EH (cell line): ENCODE measurements around the gene ATP6V0C.

Source experiments
- DNase-seq: peaks from one replicate; pipeline ENCODE4 v3.0.0-alpha.2; 2015; ENCODE audit warnings: low read depth

Gene ATP6V0C

DNA sequence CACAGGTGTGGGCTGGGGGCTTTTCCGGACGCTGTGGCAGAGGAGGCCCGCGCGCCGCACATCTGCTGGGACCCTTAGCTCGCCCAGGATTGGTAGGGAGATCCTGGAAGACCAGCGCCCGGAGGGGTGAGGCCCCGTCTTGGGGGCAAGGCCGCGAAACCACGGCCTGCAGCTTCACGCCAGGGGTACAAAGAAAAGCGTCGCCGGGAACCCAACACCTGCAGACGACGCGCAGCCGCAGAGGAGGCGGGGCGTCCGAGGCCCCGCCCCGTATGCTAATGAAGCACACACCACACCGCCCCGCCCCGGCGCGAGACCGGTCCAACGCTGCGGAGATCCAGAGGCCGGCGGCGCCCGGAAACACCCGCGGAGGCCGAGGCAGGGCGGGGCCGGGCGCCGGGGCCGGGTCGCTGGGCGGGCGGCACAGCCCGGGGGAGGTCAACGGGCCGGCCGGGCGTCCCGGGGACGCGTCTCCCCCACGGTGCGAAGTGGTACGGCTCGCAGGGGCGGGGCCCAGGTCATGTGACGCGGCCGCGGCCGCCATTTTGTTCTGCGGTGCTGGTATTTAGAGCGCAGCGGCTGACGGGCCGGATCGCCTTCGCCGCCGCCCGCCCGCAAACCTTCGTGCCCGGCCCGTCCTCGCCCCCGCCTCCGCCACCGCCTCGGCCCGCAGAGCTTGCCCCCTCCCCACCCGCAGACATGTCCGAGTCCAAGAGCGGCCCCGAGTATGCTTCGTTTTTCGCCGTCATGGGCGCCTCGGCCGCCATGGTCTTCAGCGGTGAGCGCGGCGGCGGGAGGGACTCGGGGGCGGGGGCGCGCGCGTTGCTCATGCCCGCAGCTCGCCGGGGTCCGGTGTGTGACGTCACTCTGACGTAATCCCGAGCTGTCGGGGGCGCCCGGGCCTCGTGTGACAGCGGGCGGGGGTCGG lies at the start of gene ATP6V0C:
TSS of gene ATP6V0C (plus strand) at position 548 of the 928 bp plus-strand sequence. CDS start at position 700, 152 bp downstream.
- DNase-seq, result peak; percentile 86

DNA sequence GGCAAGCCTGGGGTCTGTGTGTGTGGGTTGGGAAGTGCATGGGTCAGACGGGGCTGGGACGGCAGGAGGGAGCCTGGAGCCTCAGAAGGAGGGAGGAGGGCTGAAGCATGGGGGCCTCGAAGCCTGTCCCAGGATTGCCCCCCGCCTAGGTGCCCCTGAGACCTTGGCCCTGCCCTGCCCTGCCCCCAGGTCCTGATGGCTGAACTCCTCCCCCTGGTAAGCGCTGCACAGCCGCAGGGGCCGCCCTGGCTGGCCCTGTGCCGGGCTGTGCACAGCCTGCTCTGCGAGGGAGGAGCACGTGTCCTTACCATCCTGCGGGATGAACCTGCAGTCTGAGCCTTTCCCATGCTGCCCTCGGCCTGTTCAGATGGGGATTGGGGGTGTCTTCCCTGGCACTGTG lies 49.4 kb upstream of the ATP6V0C start:
- no peak for DNase-seq

DNA sequence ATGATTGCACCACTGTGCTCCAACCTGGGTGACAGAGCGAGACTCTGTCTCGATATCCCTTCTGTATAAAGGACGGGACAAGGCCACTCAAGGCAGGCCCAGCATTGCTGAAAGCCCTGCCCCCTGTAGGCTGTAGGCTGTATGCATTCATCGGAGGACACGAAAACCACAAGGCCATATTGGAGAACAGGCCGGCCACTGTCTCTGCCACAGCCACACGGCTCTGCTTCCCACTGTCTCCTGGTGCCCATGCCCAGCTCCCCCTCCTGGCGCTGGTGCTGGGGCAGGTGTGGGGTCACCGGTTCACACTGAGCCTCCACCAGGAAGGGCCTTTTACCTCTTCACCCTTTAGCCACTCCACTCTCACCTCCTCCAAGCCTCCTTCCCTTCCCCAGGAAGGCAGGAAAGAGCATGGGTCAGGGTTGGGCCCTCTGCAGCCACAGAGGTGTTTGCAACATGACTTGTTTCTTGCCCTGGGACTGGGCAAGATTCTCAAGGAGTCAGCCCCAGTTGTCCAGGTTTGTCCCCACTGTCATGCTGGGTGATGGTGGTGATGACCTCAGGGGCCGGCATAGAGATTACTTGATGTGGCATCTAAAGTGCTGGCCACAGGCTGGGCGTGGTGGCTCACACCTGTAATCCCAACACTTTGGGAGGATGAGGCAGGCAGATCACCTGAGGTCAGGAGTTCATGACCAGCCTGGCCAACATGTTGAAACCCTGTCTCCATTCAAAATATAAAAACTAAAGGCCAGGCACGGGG lies 47.9 kb upstream of the ATP6V0C start:
- DNase-seq, result no peak

DNA sequence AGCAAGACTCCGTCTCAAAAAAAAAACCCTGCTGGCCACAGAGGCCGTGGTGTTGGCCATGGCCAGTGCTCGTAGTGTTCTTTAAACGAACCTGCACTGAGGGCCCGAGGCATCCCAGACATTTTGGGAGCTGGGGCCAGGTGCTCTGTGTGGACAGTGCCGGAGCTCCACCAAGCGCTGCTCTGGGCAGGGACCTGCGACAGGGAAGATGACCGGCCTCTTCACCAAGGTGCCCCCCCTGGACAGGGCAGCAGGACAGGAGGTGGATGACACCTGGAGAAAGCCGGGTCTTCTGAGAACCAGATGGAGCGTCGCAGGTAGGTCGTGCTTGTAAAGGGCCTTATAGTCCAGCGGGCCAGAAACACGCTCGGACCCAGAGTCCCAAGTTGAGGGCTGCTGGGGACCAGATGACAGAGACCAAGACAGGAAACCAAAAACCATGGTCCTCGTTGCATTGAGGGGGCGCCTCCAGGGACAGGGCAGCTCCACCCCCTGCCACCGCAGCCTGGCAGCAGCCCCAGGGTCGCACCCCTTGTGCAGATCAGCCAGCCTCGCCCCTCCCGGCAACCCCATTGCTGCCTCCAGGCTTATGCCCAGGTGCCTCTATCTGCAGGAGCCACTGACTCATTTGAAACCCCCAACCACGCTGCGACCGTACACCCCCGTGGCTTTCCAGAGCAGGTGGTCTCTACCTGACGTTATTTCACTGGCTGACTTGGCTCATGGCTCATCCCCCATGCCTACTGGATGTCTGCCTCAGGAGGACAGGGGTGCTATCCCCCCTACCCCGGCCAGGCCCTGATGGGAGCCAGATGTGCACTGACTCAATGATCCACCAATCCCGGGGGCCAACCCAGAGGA lies 46.9 kb upstream of the ATP6V0C start:
- DNase-seq, result no peak

DNA sequence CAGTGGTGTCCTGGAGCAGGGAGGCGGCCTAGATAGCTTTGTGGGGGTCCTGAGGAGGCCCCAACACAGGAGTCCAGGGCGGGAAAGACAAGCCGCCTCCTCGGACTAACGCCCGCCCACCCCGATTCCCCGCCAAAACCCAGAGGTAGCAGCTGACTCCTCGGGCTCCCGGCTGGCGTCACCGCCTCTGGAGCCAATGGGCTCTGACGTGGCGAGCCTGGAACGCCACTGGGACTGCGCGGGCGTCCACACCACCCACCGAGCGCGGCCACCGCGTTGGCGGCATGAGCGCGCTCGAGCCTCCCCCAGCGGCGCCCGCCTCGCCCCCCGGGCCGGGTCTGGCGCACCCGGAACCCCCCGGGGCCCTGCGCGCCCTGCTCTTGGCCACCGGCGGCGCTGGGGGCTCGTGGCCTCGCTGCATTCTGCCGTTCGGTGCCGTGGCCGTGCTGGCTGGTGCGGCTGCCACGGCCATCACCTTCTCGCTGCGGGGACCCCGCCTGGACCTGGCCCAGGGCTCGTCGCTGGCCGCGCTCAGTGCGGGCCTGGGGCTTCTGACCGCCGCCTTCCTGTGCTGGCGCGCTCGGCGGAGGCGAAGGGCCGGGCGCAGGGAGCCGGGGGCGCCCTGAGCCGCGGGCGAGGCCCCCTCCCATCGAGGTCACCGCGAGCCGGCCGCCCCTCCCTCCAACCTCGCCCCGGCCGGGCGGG lies 46.1 kb upstream of the ATP6V0C start:
- peak; percentile 80 for DNase-seq

DNA sequence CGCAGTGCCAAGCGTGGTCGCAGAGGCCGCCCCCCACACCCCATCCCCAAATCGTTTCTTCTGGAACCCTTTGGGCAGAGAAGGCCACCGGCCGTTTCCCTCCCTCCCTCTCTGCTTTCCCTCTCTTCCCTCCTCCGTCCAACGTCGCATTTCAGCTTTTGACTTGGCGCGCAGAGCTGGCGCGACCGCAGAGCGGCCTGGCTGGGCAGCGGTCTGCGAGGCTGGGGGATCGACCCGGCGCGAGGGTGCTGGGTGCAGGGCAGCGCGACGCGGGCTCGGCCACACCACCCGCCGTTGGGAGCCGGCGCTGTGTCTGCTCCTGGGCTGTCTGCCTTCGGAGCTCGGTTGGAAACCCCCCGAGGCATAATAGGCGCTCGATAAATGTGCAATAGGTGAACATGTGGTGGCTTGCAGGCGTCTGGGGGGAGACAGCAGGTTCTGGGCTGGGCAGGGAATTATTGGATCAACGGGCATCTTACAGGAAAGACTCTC lies 45.5 kb upstream of the ATP6V0C start:
- DNase-seq, result peak; percentile 43

DNA sequence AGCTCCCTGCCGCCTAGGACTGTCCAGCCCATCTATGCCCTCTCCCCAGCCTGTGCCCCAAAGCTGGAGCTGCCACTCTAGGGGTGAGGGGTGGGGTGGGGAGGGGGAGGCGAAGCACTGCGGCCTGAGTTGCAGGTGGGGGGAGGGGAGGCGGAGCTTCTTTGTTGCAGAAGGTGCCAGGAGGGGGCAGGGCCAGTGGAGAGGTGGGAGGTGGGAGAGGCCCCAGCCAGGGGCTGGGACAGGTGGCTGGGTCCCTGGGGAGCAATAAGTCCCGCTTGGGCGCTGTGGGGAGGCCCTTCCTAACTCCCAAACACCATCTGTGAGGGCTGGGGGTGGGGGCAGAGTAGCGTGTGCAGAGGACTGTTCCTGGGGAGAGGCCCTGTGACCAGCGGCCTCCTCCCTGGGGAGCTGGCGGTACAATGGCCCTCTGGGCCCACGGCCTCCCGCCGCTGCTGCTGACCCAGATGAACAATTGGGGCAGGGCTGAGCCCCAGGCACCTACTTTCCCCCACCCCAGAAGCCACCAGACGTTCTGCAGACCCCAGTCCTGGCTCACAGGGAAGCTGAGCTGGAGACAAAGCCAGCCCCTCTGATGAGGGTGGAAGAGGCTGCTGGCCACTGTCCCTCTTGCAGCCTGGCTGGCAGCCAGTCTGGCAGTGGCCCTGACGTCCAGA lies 44.9 kb upstream of the ATP6V0C start:
- no peak for DNase-seq

DNA sequence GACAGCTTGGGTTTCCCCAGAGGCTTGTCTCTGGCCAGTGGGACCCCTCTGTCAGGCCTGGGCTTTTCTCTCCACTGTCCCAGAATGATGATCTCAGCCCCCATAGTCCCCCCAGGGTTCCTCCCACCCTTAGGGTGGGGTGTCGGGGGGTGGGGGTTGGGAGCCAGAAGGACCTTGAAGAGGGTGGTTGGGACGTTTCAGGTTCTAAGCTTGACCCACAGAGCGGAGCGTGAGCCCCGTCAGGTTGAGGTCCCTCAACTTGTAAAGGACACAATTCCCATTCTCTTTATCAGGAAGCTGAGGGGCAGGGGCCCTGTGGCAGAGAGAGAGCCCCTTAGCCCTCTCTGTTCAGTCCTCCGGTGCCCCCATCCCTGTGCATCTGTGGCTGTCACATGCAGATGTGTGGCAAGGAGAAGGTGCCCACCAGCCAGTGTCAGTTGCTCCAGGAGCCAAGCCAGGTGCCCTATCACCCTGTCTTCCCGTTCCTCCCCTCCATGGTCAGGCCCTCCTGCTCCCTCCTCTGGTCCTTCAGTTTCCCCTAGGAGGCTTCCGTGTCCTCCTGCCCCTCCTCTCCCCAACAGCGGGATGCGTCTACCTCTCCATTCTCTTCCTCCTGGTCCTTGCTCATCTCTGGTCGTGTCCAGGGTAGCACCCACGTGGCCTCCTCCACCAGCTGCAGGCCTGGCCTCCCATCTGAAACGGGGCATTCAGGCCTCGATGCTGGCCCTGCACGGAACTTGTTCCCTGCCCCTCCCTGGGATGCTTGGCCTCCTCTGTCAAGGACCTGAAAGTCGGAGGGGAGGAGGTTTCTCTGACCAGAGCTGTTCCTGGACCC lies 44.1 kb upstream of the ATP6V0C start:
- DNase-seq, result no peak

DNA sequence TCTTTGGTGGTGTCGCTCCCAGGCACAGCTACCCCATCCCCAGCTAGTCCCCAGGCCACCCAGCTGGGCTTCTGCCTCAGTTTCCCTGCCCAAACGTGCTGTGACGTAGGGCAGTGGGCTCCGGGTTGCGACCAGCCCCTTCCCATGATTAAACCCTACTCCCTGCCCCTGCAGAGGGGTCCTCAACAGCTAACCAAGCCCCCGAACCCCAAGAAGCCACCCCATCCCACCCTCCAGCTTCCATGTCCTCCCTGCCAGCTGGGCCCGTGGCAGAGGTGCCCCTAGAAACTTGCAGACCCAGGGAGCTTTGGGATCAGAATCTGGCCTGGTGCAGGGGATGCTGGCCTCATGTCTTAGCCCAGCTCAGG lies 43.5 kb upstream of the ATP6V0C start:
- DNase-seq, result no peak

DNA sequence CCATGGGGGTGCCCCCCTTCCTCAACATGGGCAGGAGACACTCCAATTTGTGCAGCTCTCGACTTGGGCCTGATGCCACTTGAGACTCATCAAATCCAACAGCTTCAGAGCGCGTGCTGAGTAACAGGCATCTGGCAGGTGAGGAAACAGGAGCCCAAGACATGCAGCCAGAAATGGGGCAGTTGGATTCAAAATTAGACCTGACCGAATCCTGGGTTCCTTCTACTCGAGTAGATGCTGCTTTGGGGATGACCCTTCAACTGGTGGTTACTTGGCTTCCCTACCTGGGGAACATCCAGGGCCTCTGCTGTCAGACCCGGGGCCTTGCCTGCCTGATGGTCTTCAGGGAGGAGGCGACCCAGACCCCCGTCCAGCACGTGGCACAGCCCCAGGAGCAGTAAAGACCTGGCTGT lies 43.1 kb upstream of the ATP6V0C start:
- no peak for DNase-seq

DNA sequence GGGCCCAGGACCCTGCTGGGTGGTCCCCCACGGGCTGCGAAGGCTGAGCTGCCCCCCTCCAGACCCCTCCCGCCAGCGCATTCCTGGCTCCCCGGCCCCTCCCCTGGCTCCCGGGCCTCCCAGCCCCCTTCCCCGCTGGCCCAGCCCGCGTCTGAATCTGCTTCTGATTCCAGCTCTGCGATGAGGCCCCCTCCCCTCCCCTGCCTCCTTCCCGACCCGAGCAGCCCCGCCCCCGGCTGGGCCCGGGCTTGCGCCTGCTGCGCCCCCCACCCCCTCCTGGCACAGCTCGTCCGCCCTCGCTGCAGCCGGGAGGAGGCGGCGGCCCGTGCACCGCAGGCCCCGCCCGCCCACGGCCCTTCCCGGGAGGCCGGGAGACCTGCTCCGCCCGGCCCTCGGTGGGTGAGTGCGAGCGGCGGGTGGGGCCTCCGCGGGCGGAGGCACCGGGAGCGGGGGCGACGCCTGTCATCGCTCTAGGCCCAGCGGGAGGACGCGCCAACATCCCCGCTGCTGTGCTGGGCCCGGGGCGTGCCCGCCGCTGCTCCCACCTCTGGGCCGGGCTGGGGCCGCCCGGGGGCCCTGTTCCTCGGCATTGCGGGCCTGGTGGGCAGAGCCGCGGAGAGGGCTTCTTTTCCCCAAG lies 42.6 kb upstream of the ATP6V0C start, which contains the start of gene NTN3:
TSS of gene NTN3 (plus strand) at position 282 of the 637 bp plus-strand sequence. CDS start 405 bp downstream, outside the sequence.
- no peak for DNase-seq

DNA sequence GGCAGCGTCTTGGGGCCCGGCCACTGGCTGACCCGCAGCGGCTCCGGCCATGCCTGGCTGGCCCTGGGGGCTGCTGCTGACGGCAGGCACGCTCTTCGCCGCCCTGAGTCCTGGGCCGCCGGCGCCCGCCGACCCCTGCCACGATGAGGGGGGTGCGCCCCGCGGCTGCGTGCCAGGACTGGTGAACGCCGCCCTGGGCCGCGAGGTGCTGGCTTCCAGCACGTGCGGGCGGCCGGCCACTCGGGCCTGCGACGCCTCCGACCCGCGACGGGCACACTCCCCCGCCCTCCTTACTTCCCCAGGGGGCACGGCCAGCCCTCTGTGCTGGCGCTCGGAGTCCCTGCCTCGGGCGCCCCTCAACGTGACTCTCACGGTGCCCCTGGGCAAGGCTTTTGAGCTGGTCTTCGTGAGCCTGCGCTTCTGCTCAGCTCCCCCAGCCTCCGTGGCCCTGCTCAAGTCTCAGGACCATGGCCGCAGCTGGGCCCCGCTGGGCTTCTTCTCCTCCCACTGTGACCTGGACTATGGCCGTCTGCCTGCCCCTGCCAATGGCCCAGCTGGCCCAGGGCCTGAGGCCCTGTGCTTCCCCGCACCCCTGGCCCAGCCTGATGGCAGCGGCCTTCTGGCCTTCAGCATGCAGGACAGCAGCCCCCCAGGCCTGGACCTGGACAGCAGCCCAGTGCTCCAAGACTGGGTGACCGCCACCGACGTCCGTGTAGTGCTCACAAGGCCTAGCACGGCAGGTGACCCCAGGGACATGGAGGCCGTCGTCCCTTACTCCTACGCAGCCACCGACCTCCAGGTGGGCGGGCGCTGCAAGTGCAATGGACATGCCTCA lies 41.9 kb upstream of the ATP6V0C start:
- no peak for DNase-seq

DNA sequence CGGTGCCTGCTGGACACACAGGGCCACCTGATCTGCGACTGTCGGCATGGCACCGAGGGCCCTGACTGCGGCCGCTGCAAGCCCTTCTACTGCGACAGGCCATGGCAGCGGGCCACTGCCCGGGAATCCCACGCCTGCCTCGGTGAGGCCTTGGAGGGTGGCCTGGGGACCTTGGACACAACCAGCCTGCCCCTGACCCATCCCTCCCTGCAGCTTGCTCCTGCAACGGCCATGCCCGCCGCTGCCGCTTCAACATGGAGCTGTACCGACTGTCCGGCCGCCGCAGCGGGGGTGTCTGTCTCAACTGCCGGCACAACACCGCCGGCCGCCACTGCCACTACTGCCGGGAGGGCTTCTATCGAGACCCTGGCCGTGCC lies 41.3 kb upstream of the ATP6V0C start:
- no peak for DNase-seq

DNA sequence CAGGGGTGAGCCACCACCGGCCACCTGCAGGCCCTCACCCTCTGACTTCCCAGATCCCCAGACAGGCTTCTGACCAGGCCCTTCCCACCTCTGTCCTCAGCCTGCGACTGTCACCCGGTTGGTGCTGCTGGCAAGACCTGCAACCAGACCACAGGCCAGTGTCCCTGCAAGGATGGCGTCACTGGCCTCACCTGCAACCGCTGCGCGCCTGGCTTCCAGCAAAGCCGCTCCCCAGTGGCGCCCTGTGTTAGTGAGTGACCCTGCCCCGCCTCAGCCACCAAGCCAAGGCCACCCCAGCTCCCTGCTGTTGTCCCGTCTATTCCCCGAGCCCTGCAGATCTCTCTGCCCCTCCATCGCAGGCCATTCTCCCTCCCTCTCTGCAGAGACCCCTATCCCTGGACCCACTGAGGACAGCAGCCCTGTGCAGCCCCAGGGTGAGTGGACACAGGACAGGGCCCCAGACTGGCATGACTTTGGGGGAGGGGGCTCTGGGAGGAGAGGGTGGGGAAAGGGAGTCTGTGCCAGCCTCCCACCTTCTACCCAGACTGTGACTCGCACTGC lies 40.8 kb upstream of the ATP6V0C start:
- DNase-seq, result no peak

DNA sequence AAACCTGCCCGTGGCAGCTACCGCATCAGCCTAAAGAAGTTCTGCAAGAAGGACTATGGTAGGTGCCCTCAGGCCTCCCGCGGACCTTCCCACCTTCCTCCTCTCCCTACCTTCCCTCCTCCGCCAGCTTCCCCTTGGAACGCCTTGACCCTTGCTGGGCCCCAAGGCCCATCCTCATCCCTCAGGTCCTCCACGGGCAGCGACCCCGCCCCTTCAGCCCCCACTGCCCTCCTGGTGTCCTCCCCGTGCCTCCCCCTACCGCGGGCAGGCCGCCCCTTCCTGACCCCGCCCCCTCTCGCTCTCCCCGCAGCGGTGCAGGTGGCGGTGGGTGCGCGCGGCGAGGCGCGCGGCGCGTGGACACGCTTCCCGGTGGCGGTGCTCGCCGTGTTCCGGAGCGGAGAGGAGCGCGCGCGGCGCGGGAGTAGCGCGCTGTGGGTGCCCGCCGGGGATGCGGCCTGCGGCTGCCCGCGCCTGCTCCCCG lies 40.3 kb upstream of the ATP6V0C start:
- DNase-seq, result no peak

DNA sequence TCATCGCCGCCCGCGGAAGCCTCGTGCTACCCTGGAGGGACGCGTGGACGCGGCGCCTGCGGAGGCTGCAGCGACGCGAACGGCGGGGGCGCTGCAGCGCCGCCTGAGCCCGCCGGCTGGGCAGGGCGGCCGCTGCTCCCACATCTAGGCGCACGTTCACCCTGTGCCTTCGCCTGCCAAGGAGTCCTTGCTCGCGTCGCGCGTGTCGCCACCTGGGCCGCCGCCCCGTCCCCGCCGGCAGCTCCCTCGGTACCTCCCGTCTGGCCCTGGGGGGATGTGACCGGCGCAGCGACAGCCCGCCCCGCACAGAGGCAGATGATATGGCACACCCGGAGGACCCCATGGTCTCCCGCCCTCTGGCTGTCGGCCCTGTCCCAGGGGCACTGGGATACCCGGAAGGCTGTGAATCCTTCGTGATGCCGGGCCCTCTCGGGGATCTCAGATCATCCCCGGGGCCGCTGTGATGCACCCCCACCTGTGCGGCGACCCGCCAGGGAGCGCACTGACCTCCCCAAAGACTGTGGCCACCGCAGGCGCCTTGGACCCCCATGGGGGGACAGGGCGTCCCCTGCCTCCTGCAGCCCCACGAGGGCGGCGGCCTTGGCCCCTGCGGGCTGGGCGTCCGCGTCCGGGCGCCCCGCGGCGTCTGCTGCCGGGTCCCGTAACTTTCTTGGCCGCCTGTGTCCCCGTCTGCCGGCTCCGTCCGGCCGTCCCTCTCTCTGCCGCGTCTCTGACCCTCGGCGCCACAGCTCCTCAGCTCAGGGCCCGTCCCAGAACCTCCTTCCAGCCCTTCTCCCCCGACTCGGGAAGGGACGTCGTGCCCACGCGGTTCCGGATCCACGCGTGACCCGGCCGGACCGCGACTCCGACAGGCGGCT lies 39.5 kb upstream of the ATP6V0C start:
- peak; percentile 52 for DNase-seq

DNA sequence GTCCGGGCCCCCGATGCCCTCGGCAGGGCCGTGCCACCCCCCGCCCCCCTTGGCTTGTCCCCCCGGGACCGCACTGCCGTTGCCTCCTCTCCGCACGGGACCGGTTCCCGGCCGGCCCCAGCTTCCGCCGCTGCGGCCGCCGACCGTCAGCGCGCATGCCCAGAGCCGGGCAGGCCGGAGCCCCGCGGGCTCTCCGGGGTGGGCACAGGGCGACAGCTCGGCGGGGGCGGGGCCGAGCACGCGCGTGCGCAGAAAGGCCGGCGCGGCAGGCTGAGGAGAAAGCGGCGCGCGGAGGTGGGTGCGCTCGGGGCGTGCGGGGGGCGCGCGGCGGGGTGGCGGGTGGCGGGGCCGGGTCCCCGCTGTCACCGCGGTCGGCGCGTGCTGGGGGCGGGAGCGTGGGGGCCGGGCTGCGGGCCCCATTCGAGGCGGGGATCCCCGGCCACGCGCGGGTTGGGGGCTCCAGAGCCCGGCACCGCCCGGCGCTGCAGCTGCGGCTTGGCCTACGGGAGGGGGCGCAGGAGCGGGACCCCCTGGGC lies 38.8 kb upstream of the ATP6V0C start, which contains the start of gene TBC1D24:
TSS of gene TBC1D24 (plus strand) at position 251 of the 536 bp plus-strand sequence. CDS start 21,022 bp downstream, outside the sequence.
- DNase-seq, result peak; percentile 86
